Measurements from ENCODE around the gene EVA1C.

Gene EVA1C

GRCh38 chr21:32452641-32453040 is 40.1 kb downstream of the EVA1C start:
- TF ChIP-seq CTCF (IDR thresholded peaks at IDR 0.05; ENCODE audit: low read depth, low read length): no peak
- no peak overlapping the region for H3K4me3 ChIP-seq (ENCODE audit: low read depth, low read length)
- no peaks in the 10 kb centered on the region for H3K36me3 ChIP-seq
- H3K9me3 ChIP-seq (ENCODE audit: severe bottlenecking): peaks cover 7% of the 10 kb centered on the region
- H3K27ac ChIP-seq: no peak overlapping the region
- no peaks in the 10 kb centered on the region for H3K27me3 ChIP-seq (ENCODE audit: insufficient read depth, low read depth, severe bottlenecking)
- peak; percentile 16 for DNase-seq

- H3K27ac ChIP-seq: no peak overlapping the region
- H3K9me3 ChIP-seq (ENCODE audit: severe bottlenecking): peaks cover 7% of the 10 kb centered on the region
- no peak for DNase-seq
- H3K4me3 ChIP-seq (ENCODE audit: low read depth, low read length): no peak overlapping the region
- no peak for TF ChIP-seq CTCF (IDR thresholded peaks at IDR 0.05; ENCODE audit: low read depth, low read length)
- H3K27me3 ChIP-seq (ENCODE audit: insufficient read depth, low read depth, severe bottlenecking): no peaks in the 10 kb centered on the region
- H3K36me3 ChIP-seq: no peaks in the 10 kb centered on the region
Measured at GRCh38 chr21:32455548-32455947, 43.0 kb downstream of the EVA1C start.

GRCh38 chr21:32456497-32456918 is 44.0 kb downstream of the EVA1C start:
- Histone ChIP-seq H3K36me3 (no peaks in the 10 kb centered on the region), H3K9me3 (ENCODE audit: severe bottlenecking) (peaks cover 7% of the 10 kb centered on the region), H3K4me3 (ENCODE audit: low read depth, low read length) (no peak overlapping the region), H3K27me3 (ENCODE audit: insufficient read depth, low read depth, severe bottlenecking) (no peaks in the 10 kb centered on the region), H3K27ac (no peak overlapping the region)
- no peak for DNase-seq
- no peak for TF ChIP-seq CTCF (IDR thresholded peaks at IDR 0.05; ENCODE audit: low read depth, low read length)

- no peak for DNase-seq
- Histone ChIP-seq H3K27ac (no peak overlapping the region), H3K4me3 (ENCODE audit: low read depth, low read length) (no peak overlapping the region)
Measured at GRCh38 chr21:32457360-32457840, 44.9 kb downstream of the EVA1C start.

GRCh38 chr21:32457962-32458361 is 45.5 kb downstream of the EVA1C start:
- no peaks in the 10 kb centered on the region for H3K36me3 ChIP-seq
- no peak overlapping the region for H3K4me3 ChIP-seq (ENCODE audit: low read depth, low read length)
- no peak for DNase-seq
- TF ChIP-seq CTCF (IDR thresholded peaks at IDR 0.05; ENCODE audit: low read depth, low read length): no peak
- no peak overlapping the region for H3K27ac ChIP-seq
- peaks cover 11% of the 10 kb centered on the region for H3K9me3 ChIP-seq (ENCODE audit: severe bottlenecking)
- H3K27me3 ChIP-seq (ENCODE audit: insufficient read depth, low read depth, severe bottlenecking): no peaks in the 10 kb centered on the region

More at GRCh38 chr21:32457360-32457840, 44.9 kb downstream of the EVA1C start:
- TF ChIP-seq CTCF (IDR thresholded peaks at IDR 0.05; ENCODE audit: low read depth, low read length): no peak
- Histone ChIP-seq H3K27me3 (ENCODE audit: insufficient read depth, low read depth, severe bottlenecking) (no peaks in the 10 kb centered on the region), H3K36me3 (no peaks in the 10 kb centered on the region), H3K9me3 (ENCODE audit: severe bottlenecking) (peaks cover 11% of the 10 kb centered on the region)

- H3K4me3 ChIP-seq (ENCODE audit: low read depth, low read length): no peak overlapping the region
- H3K27me3 ChIP-seq (ENCODE audit: insufficient read depth, low read depth, severe bottlenecking): no peaks in the 10 kb centered on the region
- no peaks in the 10 kb centered on the region for H3K36me3 ChIP-seq
- no peak for TF ChIP-seq CTCF (IDR thresholded peaks at IDR 0.05; ENCODE audit: low read depth, low read length)
- peaks cover 10% of the 10 kb centered on the region for H3K9me3 ChIP-seq (ENCODE audit: severe bottlenecking)
- H3K27ac ChIP-seq: no peak overlapping the region
- DNase-seq: no peak
Measured at GRCh38 chr21:32459972-32460371, 47.5 kb downstream of the EVA1C start.
